Natural killer cell (primary cell): ENCODE measurements around the gene GFER. TPM values are rescaled to one million over a fixed set of nuclear protein-coding genes. Genes with fewer than 3 reads are reported as not detected.
A peak's percentile ranks its signal among the peaks of the same experiment; 100 is the strongest.

Experiments
- ATAC-seq, 3 donors: fragments of 150-1000 bp in 2 of 3; fragments of 200-7000 bp in 1 of 3; cut with Tn5 transposase; 1 replicate in 1 of 3; 2 replicates in 2 of 3; pipeline ENCODE4 v1.10.0; 2021; ENCODE audit warnings: mild to moderate bottlenecking in 2 of 3, moderate library complexity in 2 of 3
- DNase-seq, 2 donors: peaks; one replicate each; pipeline versions ENCODE4 v3.0.0 to v3.0.0-alpha.2; 2013 to 2021; ENCODE audit warnings: mixed read lengths in 1 of 2
- H3K27ac ChIP-seq: one replicate; pipeline ENCODE4 v1.5.1; 2013; ENCODE audit warnings: mild to moderate bottlenecking, low read length
- H3K27me3 ChIP-seq: one replicate; pipeline ENCODE4 v1.6.1; 2013; ENCODE audit warnings: low read length; ENCODE audit not compliant: control insufficient read depth, insufficient read depth
- H3K36me3 ChIP-seq: one replicate; pipeline ENCODE4 v1.6.1; 2013; ENCODE audit warnings: low read length; ENCODE audit not compliant: control insufficient read depth, insufficient read depth
- H3K4me1 ChIP-seq: one replicate; pipeline ENCODE4 v1.6.1; 2013; ENCODE audit warnings: low read length; ENCODE audit not compliant: control insufficient read depth, insufficient read depth
- H3K4me3 ChIP-seq: one replicate; pipeline ENCODE4 v1.5.1; 2013; ENCODE audit warnings: low read length
- H3K9me3 ChIP-seq: one replicate; pipeline ENCODE4 v1.6.1; 2013; ENCODE audit warnings: low read length; ENCODE audit not compliant: control insufficient read depth, insufficient read depth
- H3K27ac Mint-ChIP-seq, 2 donors: one replicate each; pipeline ENCODE4 v1.8.0; 2022; ENCODE audit warnings: mild to moderate bottlenecking in 2 of 2, mixed read lengths in 2 of 2, moderate library complexity in 1 of 2
- H3K27me3 Mint-ChIP-seq, 2 donors: one replicate each; pipeline ENCODE4 v1.8.0; 2022; ENCODE audit warnings: low read depth in 2 of 2, mixed read lengths in 2 of 2
- H3K36me3 Mint-ChIP-seq: one replicate; pipeline ENCODE4 v1.8.0; 2022; ENCODE audit warnings: mixed read lengths
- H3K4me1 Mint-ChIP-seq, 2 donors: one replicate each; pipeline ENCODE4 v1.8.0; 2022; ENCODE audit warnings: mixed read lengths in 2 of 2
- H3K4me3 Mint-ChIP-seq: one replicate; pipeline ENCODE4 v1.8.0; 2022; ENCODE audit warnings: mild to moderate bottlenecking, moderate library complexity, mixed read lengths
- H3K9me3 Mint-ChIP-seq, 2 donors: one replicate each; pipeline ENCODE4 v1.8.0; 2022; ENCODE audit warnings: mixed read lengths in 2 of 2
- CTCF ChIP-seq: fragments of 200-600 bp; IDR thresholded peaks from one replicate; pipeline ENCODE4 v1.8.0; 2022; ENCODE audit warnings: antibody characterized with exemption
- WGBS: methylation state at CpG from one replicate; pipeline ENCODE4 v1.1.7; 2013; ENCODE audit warnings: missing lambda C conversion rate; ENCODE audit not compliant: insufficient coverage; 5-methylcytosine and 5-hydroxymethylcytosine counted together
- intact Hi-C: fragments of 100-400 bp; cut with micrococcal nuclease; formaldehyde crosslinking; loops from one replicate; pipeline ENCODE4 v1.14.2; 2022
- total RNA-seq, 4 donors: library from RNA; stranded (reverse); fragments of 120-200 nt in 1 of 4; gene quantifications; one replicate each; pipeline versions ENCODE4 v1.2.3 to v1.2.4, GENCODE V29; 2013 to 2022

The GFER gene
- total RNA-seq, 3 donors from 2014 or later (not counting 1 experiment from before 2014, with no cell fraction given): 23.8 to 29.5 (median 24.6) TPM

- no peak overlapping the region for H3K27ac Mint-ChIP-seq
- Histone ChIP-seq H3K9me3 (no peaks in the 10 kb centered on the region), H3K4me1 (peaks cover 52% of the 10 kb centered on the region), H3K27me3 (no peaks in the 10 kb centered on the region), H3K4me3 (no peak overlapping the region), H3K27ac (no peak overlapping the region), H3K36me3 (peaks cover 35% of the 10 kb centered on the region)
- H3K36me3 Mint-ChIP-seq: no peaks in the 10 kb centered on the region
- H3K9me3 Mint-ChIP-seq: no peaks in the 10 kb centered on the region
- intact Hi-C loops: loop anchor here (10.0 kb wide), 2 partner anchors 481 to 661 kb away; no protein-coding TSS in a partner anchor
- WGBS: 50% methylated on average over 36 of the region's 36 CpGs
- no peak overlapping the region for H3K4me3 Mint-ChIP-seq
- ATAC-seq: peak; percentile 95 to 98 (median 96)
- peaks cover 21 to 48% of the 10 kb centered on the region in 2 donors for H3K4me1 Mint-ChIP-seq
- TF ChIP-seq CTCF: peak; percentile 89
- H3K27me3 Mint-ChIP-seq: no peaks in the 10 kb centered on the region
- peak; percentile 83 to 89 for DNase-seq
These were observed 20.0 kb downstream of the GFER start for GRCh38 chr16:2003827-2004641.

- no peak overlapping the region for H3K27ac ChIP-seq
- H3K36me3 ChIP-seq: peaks cover 30% of the 10 kb centered on the region
- intact Hi-C loops: loop anchor here (10.0 kb wide), 2 partner anchors 480 to 660 kb away; no protein-coding TSS in a partner anchor
- Mint-ChIP-seq H3K9me3 (no peaks in the 10 kb centered on the region), H3K27ac (no peak overlapping the region), H3K36me3 (no peaks in the 10 kb centered on the region), H3K4me3 (no peak overlapping the region), H3K27me3 (no peaks in the 10 kb centered on the region), H3K4me1 (peaks cover 23 to 50% of the 10 kb centered on the region in 2 donors)
- peaks cover 55% of the 10 kb centered on the region for H3K4me1 ChIP-seq
- no peak overlapping the region for H3K4me3 ChIP-seq
- no peaks in the 10 kb centered on the region for H3K9me3 ChIP-seq
- DNase-seq (no peak), ATAC-seq (no peak)
- 83% methylated on average over 34 of the region's 34 CpGs for WGBS
- TF ChIP-seq CTCF: no peak
- H3K27me3 ChIP-seq: no peaks in the 10 kb centered on the region
These were observed 21.0 kb downstream of the GFER start for GRCh38 chr16:2004795-2005517.

GRCh38 chr16:2005646-2006045 is 21.7 kb downstream of the GFER start:
- Mint-ChIP-seq H3K9me3 (no peaks in the 10 kb centered on the region), H3K4me1 (peaks cover 28 to 54% of the 10 kb centered on the region in 2 donors), H3K36me3 (no peaks in the 10 kb centered on the region), H3K27me3 (no peaks in the 10 kb centered on the region), H3K27ac (peak overlapping the region; percentile 18 to 52), H3K4me3 (peak overlapping the region; percentile 28)
- ATAC-seq: no peak
- peaks cover 62% of the 10 kb centered on the region for H3K4me1 ChIP-seq
- no peak overlapping the region for H3K4me3 ChIP-seq
- no peak for TF ChIP-seq CTCF
- intact Hi-C loops: loop anchor here (10.0 kb wide), 2 partner anchors 479 to 659 kb away; no protein-coding TSS in a partner anchor
- H3K9me3 ChIP-seq: no peaks in the 10 kb centered on the region
- H3K27ac ChIP-seq: no peak overlapping the region
- no peaks in the 10 kb centered on the region for H3K27me3 ChIP-seq
- WGBS: 57% methylated on average over 21 of the region's 21 CpGs
- no peak for DNase-seq
- peaks cover 26% of the 10 kb centered on the region for H3K36me3 ChIP-seq
